Measurements from ENCODE around the gene KRT36. TPM values are rescaled to one million over a fixed set of nuclear protein-coding genes. Genes with fewer than 3 reads are reported as not detected.

Gene KRT36
- not detected for polyA plus RNA-seq (ENCODE audit: insufficient read length)

GRCh38 chr17:41489531-41489930 is at the start of gene KRT36:
KRT36 (minus strand) TSS chr17:41489910; CDS start chr17:41489864, 46 bp downstream.
- no peak for DNase-seq

- DNase-seq, result no peak
These were observed 49.4 kb upstream of the KRT36 start for GRCh38 chr17:41539071-41539492.

GRCh38 chr17:41538565-41538991 is 48.9 kb upstream of the KRT36 start:
- DNase-seq, result no peak

- DNase-seq, result no peak
These were observed 48.3 kb upstream of the KRT36 start for GRCh38 chr17:41537990-41538389.

GRCh38 chr17:41537614-41537954 is 47.9 kb upstream of the KRT36 start:
- DNase-seq, result no peak

GRCh38 chr17:41536741-41537613 is 47.3 kb upstream of the KRT36 start:
- no peak for DNase-seq

GRCh38 chr17:41535764-41536481 is 46.2 kb upstream of the KRT36 start:
- DNase-seq, result no peak

- no peak for DNase-seq
These were observed 45.3 kb upstream of the KRT36 start for GRCh38 chr17:41534899-41535546.

- no peak for DNase-seq
These were observed 43.9 kb upstream of the KRT36 start for GRCh38 chr17:41533613-41534012.

GRCh38 chr17:41532947-41533570 is 43.3 kb upstream of the KRT36 start:
- DNase-seq, result no peak

GRCh38 chr17:41531993-41532392 is 42.3 kb upstream of the KRT36 start:
- DNase-seq, result no peak

- DNase-seq, result no peak
These were observed 40.6 kb upstream of the KRT36 start for GRCh38 chr17:41530062-41531048.

- DNase-seq, result no peak
These were observed 39.8 kb upstream of the KRT36 start for GRCh38 chr17:41529491-41529915.

- DNase-seq, result no peak
These were observed 39.2 kb upstream of the KRT36 start for GRCh38 chr17:41528959-41529353.

GRCh38 chr17:41527063-41528023 is 37.6 kb upstream of the KRT36 start:
- DNase-seq, result no peak

- DNase-seq, result no peak
These were observed 34.6 kb upstream of the KRT36 start for GRCh38 chr17:41524261-41524660.

GRCh38 chr17:41523787-41524186 is 34.1 kb upstream of the KRT36 start:
- no peak for DNase-seq

- DNase-seq, result no peak
These were observed 33.5 kb upstream of the KRT36 start for GRCh38 chr17:41523225-41523593.

- no peak for DNase-seq
These were observed 32.9 kb upstream of the KRT36 start for GRCh38 chr17:41522301-41523224.

All from hindlimb muscle (tissue), 1 donor.